Measurements from ENCODE around the gene CDK7. TPM values are rescaled to one million over a fixed set of nuclear protein-coding genes. Genes with fewer than 3 reads are reported as not detected.
"Not testable (repeated sequence)": the region's sequence is repeated elsewhere in the genome, so short reads cannot be mapped to it uniquely, and the experiment has no call there.

Gene CDK7
- polyA plus RNA-seq, 1 donor (not counting 4 experiments of a cell fraction or from before 2014, with no cell fraction given), result 80.5 TPM

- TF ChIP-seq CTCF (optimal IDR thresholded peaks at IDR 0.05 in 1 of 3, IDR thresholded peaks at IDR 0.05 in 1 of 3, conservative IDR thresholded peaks at IDR 0.05 in 1 of 3; ENCODE audit: extremely low read depth in 1 of 3, insufficient read depth in 2 of 3, low read length in 3 of 3), result no peak
- no peak for TF ChIP-seq EZH2 (IDR thresholded peaks at IDR 0.05; ENCODE audit: low read length)
- Histone ChIP-seq H3K4me2 (ENCODE audit: control insufficient read depth, extremely low read depth, insufficient read depth, low read depth, low read length) (no peak overlapping the region), H3K79me2 (ENCODE audit: control insufficient read depth, insufficient read depth, low read length) (peaks cover 41% of the 10 kb centered on the region), H3K9ac (ENCODE audit: control insufficient read depth, extremely low read depth, insufficient read depth, low read length) (no peak overlapping the region), H3K9me3 (ENCODE audit: control insufficient read depth, low read depth, low read length) (no peaks in the 10 kb centered on the region), H3K9me1 (ENCODE audit: control insufficient read depth, extremely low read depth, insufficient read depth, low read length) (no peaks in the 10 kb centered on the region), H2AFZ (ENCODE audit: control insufficient read depth, low read length) (no peak overlapping the region), H3K36me3 (ENCODE audit: control insufficient read depth in 2 of 2, extremely low read depth in 1 of 2, insufficient read depth in 2 of 2, low read length in 2 of 2) (peaks cover 6 to 13% of the 10 kb centered on the region in 2 experiments), H3K4me1 (ENCODE audit: control insufficient read depth, extremely low read depth, insufficient read depth, low read length) (no peaks in the 10 kb centered on the region), H4K20me1 (ENCODE audit: control insufficient read depth, extremely low read depth, insufficient read depth, low read length) (no peaks in the 10 kb centered on the region), H3K4me3 (ENCODE audit: control insufficient read depth in 2 of 3, extremely low read depth in 1 of 3, insufficient read depth in 2 of 3, low read depth in 1 of 3, low read length in 3 of 3) (no peak overlapping the region), H3K27ac (ENCODE audit: control insufficient read depth, insufficient read depth, low read length) (no peak overlapping the region), H3K27me3 (ENCODE audit: control insufficient read depth, extremely low read depth, insufficient read depth, low read length) (no peaks in the 10 kb centered on the region)
- no peak for DNase-seq (ENCODE audit: low read depth, low spot score)
- FAIRE-seq, result no peak
- dilution Hi-C loops (cut with MboI; ENCODE audit: extremely low pct_ligation_motif_present, low sequenced_read_pairs), result no loop called here
Measured at GRCh38 chr5:69252437-69252836, 17.8 kb downstream of the CDK7 start.

DNA sequence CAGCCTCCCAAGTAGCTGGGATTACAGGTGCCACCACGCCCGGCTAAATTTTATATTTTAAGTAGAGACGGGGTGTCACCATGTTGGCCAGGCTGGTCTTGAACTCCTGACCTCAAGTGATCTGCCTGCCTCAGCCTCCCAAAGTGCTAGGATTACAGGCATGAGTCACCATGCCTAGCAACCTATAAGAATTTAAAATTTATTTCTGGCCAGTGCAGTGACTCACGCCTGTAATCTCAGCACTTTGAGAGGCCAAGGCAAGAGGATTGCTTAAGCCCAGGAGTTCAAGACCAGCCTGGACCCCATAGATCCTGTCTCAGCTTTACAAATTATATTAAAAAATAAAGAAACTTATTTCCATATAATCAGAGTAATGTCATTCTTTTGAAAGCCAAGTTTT lies 21.3 kb downstream of the CDK7 start:
- H3K9me1 ChIP-seq (ENCODE audit: control insufficient read depth, extremely low read depth, insufficient read depth, low read length); H3K27me3 ChIP-seq (ENCODE audit: control insufficient read depth, extremely low read depth, insufficient read depth, low read length); H3K9ac ChIP-seq (ENCODE audit: control insufficient read depth, extremely low read depth, insufficient read depth, low read length); DNase-seq (ENCODE audit: low read depth, low spot score); H4K20me1 ChIP-seq (ENCODE audit: control insufficient read depth, extremely low read depth, insufficient read depth, low read length); H3K4me1 ChIP-seq (ENCODE audit: control insufficient read depth, extremely low read depth, insufficient read depth, low read length); H3K4me3 ChIP-seq (ENCODE audit: control insufficient read depth in 2 of 3, extremely low read depth in 1 of 3, insufficient read depth in 2 of 3, low read depth in 1 of 3, low read length in 3 of 3); H3K27ac ChIP-seq (ENCODE audit: control insufficient read depth, insufficient read depth, low read length); H2AFZ ChIP-seq (ENCODE audit: control insufficient read depth, low read length); H3K9me3 ChIP-seq (ENCODE audit: control insufficient read depth, low read depth, low read length); H3K4me2 ChIP-seq (ENCODE audit: control insufficient read depth, extremely low read depth, insufficient read depth, low read depth, low read length); H3K79me2 ChIP-seq (ENCODE audit: control insufficient read depth, insufficient read depth, low read length); FAIRE-seq; dilution Hi-C loops (cut with MboI; ENCODE audit: extremely low pct_ligation_motif_present, low sequenced_read_pairs): not testable (repeated sequence)
- H3K36me3 ChIP-seq (ENCODE audit: control insufficient read depth in 2 of 2, extremely low read depth in 1 of 2, insufficient read depth in 2 of 2, low read length in 2 of 2), result peaks cover 17 to 19% of the 10 kb centered on the region in 2 experiments

DNA sequence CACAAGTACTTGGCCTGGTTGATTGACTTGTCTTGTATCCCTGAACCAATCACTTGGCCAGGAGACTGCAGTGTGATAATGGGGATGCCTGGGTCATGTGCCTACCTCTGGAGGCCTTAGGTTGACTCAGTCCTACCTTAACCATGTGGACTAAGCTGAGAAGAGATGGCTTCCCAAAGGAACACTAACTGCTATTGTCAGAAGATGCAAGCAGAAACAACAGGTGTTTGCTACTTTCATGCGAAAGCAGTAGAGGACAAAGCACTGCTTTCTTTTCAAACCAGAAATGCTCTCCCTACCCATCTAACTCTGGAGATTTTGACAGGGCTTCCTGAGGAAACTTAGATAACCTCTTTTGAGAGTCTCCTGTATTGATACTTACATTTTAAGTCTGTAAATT lies 22.9 kb downstream of the CDK7 start:
- H3K79me2 ChIP-seq (ENCODE audit: control insufficient read depth, insufficient read depth, low read length), result no peaks in the 10 kb centered on the region
- FAIRE-seq (no peak), DNase-seq (ENCODE audit: low read depth, low spot score) (no peak)
- dilution Hi-C loops (cut with MboI; ENCODE audit: extremely low pct_ligation_motif_present, low sequenced_read_pairs), result no loop called here
- TF ChIP-seq CTCF (optimal IDR thresholded peaks at IDR 0.05 in 1 of 3, IDR thresholded peaks at IDR 0.05 in 1 of 3, conservative IDR thresholded peaks at IDR 0.05 in 1 of 3; ENCODE audit: extremely low read depth in 1 of 3, insufficient read depth in 2 of 3, low read length in 3 of 3) (no peak), EZH2 (IDR thresholded peaks at IDR 0.05; ENCODE audit: low read length) (no peak)
- no peaks in the 10 kb centered on the region for H4K20me1 ChIP-seq (ENCODE audit: control insufficient read depth, extremely low read depth, insufficient read depth, low read length)
- H3K4me1 ChIP-seq (ENCODE audit: control insufficient read depth, extremely low read depth, insufficient read depth, low read length), result no peaks in the 10 kb centered on the region
- H3K36me3 ChIP-seq (ENCODE audit: control insufficient read depth in 2 of 2, extremely low read depth in 1 of 2, insufficient read depth in 2 of 2, low read length in 2 of 2), result peaks cover 18 to 20% of the 10 kb centered on the region in 2 experiments
- no peak overlapping the region for H2AFZ ChIP-seq (ENCODE audit: control insufficient read depth, low read length)
- H3K9ac ChIP-seq (ENCODE audit: control insufficient read depth, extremely low read depth, insufficient read depth, low read length), result no peak overlapping the region
- no peaks in the 10 kb centered on the region for H3K9me1 ChIP-seq (ENCODE audit: control insufficient read depth, extremely low read depth, insufficient read depth, low read length)
- H3K27ac ChIP-seq (ENCODE audit: control insufficient read depth, insufficient read depth, low read length), result no peak overlapping the region
- H3K4me2 ChIP-seq (ENCODE audit: control insufficient read depth, extremely low read depth, insufficient read depth, low read depth, low read length), result no peak overlapping the region
- no peak overlapping the region for H3K4me3 ChIP-seq (ENCODE audit: control insufficient read depth in 2 of 3, extremely low read depth in 1 of 3, insufficient read depth in 2 of 3, low read depth in 1 of 3, low read length in 3 of 3)
- no peaks in the 10 kb centered on the region for H3K27me3 ChIP-seq (ENCODE audit: control insufficient read depth, extremely low read depth, insufficient read depth, low read length)
- H3K9me3 ChIP-seq (ENCODE audit: control insufficient read depth, low read depth, low read length), result no peaks in the 10 kb centered on the region
